Parathyroid adenoma (tissue), 2 donors: ENCODE results near the gene PTH1R.

Source experiments
- H2AFZ ChIP-seq: fragments of 300-600 bp; sonication (generic); one replicate; pipeline ENCODE4 v1.7.0; 2017; ENCODE audit warnings: antibody characterized with exemption, mild to moderate bottlenecking
- H3K27ac ChIP-seq: fragments of 300-600 bp; sonication (generic); one replicate; pipeline ENCODE4 v1.7.0; 2017
- H3K27me3 ChIP-seq: fragments of 300-600 bp; sonication (generic); one replicate; pipeline ENCODE4 v1.7.0; 2017; ENCODE audit warnings: low read length; ENCODE audit not compliant: control insufficient read depth, insufficient read depth
- H3K36me3 ChIP-seq: fragments of 300-600 bp; sonication (generic); one replicate; pipeline ENCODE4 v1.7.0; 2017; ENCODE audit warnings: low read length; ENCODE audit not compliant: control insufficient read depth, insufficient read depth
- H3K4me1 ChIP-seq: fragments of 300-600 bp; sonication (generic); one replicate; pipeline ENCODE4 v1.7.0; 2017; ENCODE audit warnings: control low read depth
- H3K4me2 ChIP-seq: fragments of 300-600 bp; sonication (generic); one replicate; pipeline ENCODE4 v1.7.0; 2017; ENCODE audit warnings: low read length
- H3K4me3 ChIP-seq: fragments of 300-600 bp; sonication (generic); one replicate; pipeline ENCODE4 v1.7.0; 2017; ENCODE audit warnings: low read depth, low read length
- H3K79me2 ChIP-seq: fragments of 300-600 bp; sonication (generic); one replicate; pipeline ENCODE4 v1.7.0; 2017; ENCODE audit warnings: control low read depth
- H3K9ac ChIP-seq: fragments of 300-600 bp; sonication (generic); one replicate; pipeline ENCODE4 v1.7.0; 2017; ENCODE audit warnings: mild to moderate bottlenecking
- H3K9me3 ChIP-seq: fragments of 300-600 bp; sonication (generic); one replicate; pipeline ENCODE4 v1.7.0; 2017; ENCODE audit warnings: low read length; ENCODE audit not compliant: control insufficient read depth
- CTCF ChIP-seq: fragments of 300-600 bp; sonication (generic); IDR thresholded peaks from one replicate; pipeline ENCODE4 v1.7.0; 2017; ENCODE audit warnings: antibody characterized with exemption, mild to moderate bottlenecking
- donor health status: primary hyperparathyroidism.

PTH1R gene

GRCh38 chr3:46946416-46946815, 68.9 kb downstream of the PTH1R start:
- Histone ChIP-seq H3K9ac (peak overlapping the region; percentile 22), H3K27ac (peak overlapping the region; percentile 97), H3K27me3 (no peaks in the 10 kb centered on the region), H3K9me3 (no peaks in the 10 kb centered on the region), H3K4me2 (peak overlapping the region; percentile 67), H2AFZ (no peak overlapping the region), H3K36me3 (no peaks in the 10 kb centered on the region), H3K4me3 (peak overlapping the region; percentile 12), H3K4me1 (peaks cover 77% of the 10 kb centered on the region), H3K79me2 (peaks cover 43% of the 10 kb centered on the region)
- TF ChIP-seq CTCF: no peak

- no peak for TF ChIP-seq CTCF
- no peaks in the 10 kb centered on the region for H3K9me3 ChIP-seq
- peak overlapping the region; percentile 97 for H3K27ac ChIP-seq
- no peak overlapping the region for H2AFZ ChIP-seq
- H3K4me2 ChIP-seq: peak overlapping the region; percentile 67
- H3K9ac ChIP-seq: peak overlapping the region; percentile 22
- no peaks in the 10 kb centered on the region for H3K36me3 ChIP-seq
- peaks cover 45% of the 10 kb centered on the region for H3K79me2 ChIP-seq
- H3K27me3 ChIP-seq: no peaks in the 10 kb centered on the region
- H3K4me1 ChIP-seq: peaks cover 77% of the 10 kb centered on the region
- peak overlapping the region; percentile 28 for H3K4me3 ChIP-seq
These were observed 69.5 kb downstream of the PTH1R start for GRCh38 chr3:46946856-46947545.

- H3K27ac ChIP-seq: peak overlapping the region; percentile 97
- peak overlapping the region; percentile 9 for H3K9ac ChIP-seq
- H3K36me3 ChIP-seq: no peaks in the 10 kb centered on the region
- no peaks in the 10 kb centered on the region for H3K9me3 ChIP-seq
- H3K79me2 ChIP-seq: peaks cover 45% of the 10 kb centered on the region
- peak overlapping the region; percentile 67 for H3K4me2 ChIP-seq
- H3K4me3 ChIP-seq: peak overlapping the region; percentile 28
- no peak for TF ChIP-seq CTCF
- H3K4me1 ChIP-seq: peaks cover 78% of the 10 kb centered on the region
- H3K27me3 ChIP-seq: no peaks in the 10 kb centered on the region
- H2AFZ ChIP-seq: no peak overlapping the region
These were observed 70.0 kb downstream of the PTH1R start for GRCh38 chr3:46947546-46947901.

GRCh38 chr3:46947981-46948791, 70.7 kb downstream of the PTH1R start:
- no peak for TF ChIP-seq CTCF
- Histone ChIP-seq H3K4me2 (peak overlapping the region; percentile 67), H2AFZ (no peak overlapping the region), H3K9me3 (no peaks in the 10 kb centered on the region), H3K27me3 (no peaks in the 10 kb centered on the region), H3K27ac (peak overlapping the region; percentile 97), H3K4me3 (peak overlapping the region; percentile 28), H3K79me2 (peaks cover 47% of the 10 kb centered on the region), H3K9ac (no peak overlapping the region), H3K36me3 (no peaks in the 10 kb centered on the region), H3K4me1 (peaks cover 76% of the 10 kb centered on the region)
